ENCODE results near the gene CNGA2. TPM values are rescaled to one million over a fixed set of nuclear protein-coding genes. Genes with fewer than 3 reads are reported as not detected.

The CNGA2 gene
- total and polyA plus RNA-seq, 2 of the 4 experiments (the other 2 are of a cell fraction), result not detected

DNA sequence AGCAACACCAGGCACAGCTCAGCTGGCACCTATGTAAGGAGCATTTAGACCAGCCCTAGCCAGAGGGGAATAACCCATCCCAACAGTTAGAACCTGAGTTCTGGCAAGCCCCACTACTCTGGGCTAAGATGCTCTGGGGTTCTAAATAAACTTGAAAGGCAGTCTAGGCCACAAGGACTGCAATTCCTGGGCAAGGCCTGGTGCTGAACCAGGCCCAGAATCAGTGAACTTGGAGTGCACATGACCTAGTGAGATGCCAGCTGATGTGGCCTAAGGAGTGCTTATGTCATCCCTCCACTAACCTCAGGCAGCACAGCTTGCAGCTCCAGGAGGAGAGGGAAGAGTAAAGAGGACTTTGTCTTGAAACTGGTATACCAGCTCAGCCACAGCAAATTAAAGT, 46.9 kb upstream of the CNGA2 start:
- H3K79me1 ChIP-seq (ENCODE audit: low read depth in 1 of 2, low read length in 2 of 2), result no peaks in the 10 kb centered on the region
- H3K36me3 ChIP-seq (ENCODE audit: control insufficient read depth, insufficient read depth, low read length), result no peaks in the 10 kb centered on the region
- no peak overlapping the region for H4K8ac ChIP-seq (ENCODE audit: low read depth in 2 of 2, low read length in 2 of 2)
- dilution Hi-C loops (cut with HindIII; ENCODE audit: low sequenced_read_pairs, unreplicated experiment) (no loop called here), intact Hi-C loops (cut with micrococcal nuclease) (no loop called here), in situ Hi-C loops (cut with MboI; ENCODE audit: low sequenced_read_pairs) (loop anchor here (25.0 kb wide), 1 partner anchor 525 kb away; no protein-coding TSS in a partner anchor)
- no peak overlapping the region for H2BK20ac ChIP-seq (ENCODE audit: low read depth, low read length)
- no peak overlapping the region for H2BK5ac ChIP-seq (ENCODE audit: low read depth, low read length, poor library complexity, severe bottlenecking)
- CTCF ChIA-PET, result no interaction called here
- no peak overlapping the region for H2AFZ ChIP-seq (replicated peaks; ENCODE audit: low read length, poor library complexity)
- POLR2A ChIA-PET (ENCODE audit: unreplicated experiment), result no interaction called here
- H3K9me1 ChIP-seq (ENCODE audit: insufficient read depth, low read length), result no peaks in the 10 kb centered on the region
- H2BK120ac ChIP-seq (ENCODE audit: low read depth, low read length), result no peak overlapping the region
- H4K91ac ChIP-seq (ENCODE audit: insufficient read depth, low read depth, low read length), result no peak overlapping the region
- no peak overlapping the region for H3K27ac ChIP-seq (ENCODE audit: insufficient read depth, low read length)
- TF ChIP-seq POLR2A (IDR thresholded peaks at IDR 0.05; ENCODE audit: low read depth, low read length), result no peak
- TF ChIP-seq BHLHE40 (IDR thresholded peaks at IDR 0.05; ENCODE audit: low read depth, low read length), result no peak
- TF ChIP-seq CHD1 (IDR thresholded peaks at IDR 0.05; ENCODE audit: low read depth, low read length), result no peak
- no peak for TF ChIP-seq SMC3 (IDR thresholded peaks at IDR 0.05; ENCODE audit: low read depth, low read length)
- no peak for TF ChIP-seq MAZ (IDR thresholded peaks at IDR 0.05; ENCODE audit: borderline replicate concordance, low read depth, low read length)
- no peak for TF ChIP-seq RAD21 (IDR thresholded peaks at IDR 0.05; ENCODE audit: low read length)
- TF ChIP-seq MXI1 (IDR thresholded peaks at IDR 0.05; ENCODE audit: borderline replicate concordance, low read depth, low read length), result no peak
- no peak for TF ChIP-seq USF2 (IDR thresholded peaks at IDR 0.05; ENCODE audit: low read depth, low read length)
- TF ChIP-seq MAFK (IDR thresholded peaks at IDR 0.05; ENCODE audit: low read depth, low read length), result no peak
- TF ChIP-seq, protein P1, sequence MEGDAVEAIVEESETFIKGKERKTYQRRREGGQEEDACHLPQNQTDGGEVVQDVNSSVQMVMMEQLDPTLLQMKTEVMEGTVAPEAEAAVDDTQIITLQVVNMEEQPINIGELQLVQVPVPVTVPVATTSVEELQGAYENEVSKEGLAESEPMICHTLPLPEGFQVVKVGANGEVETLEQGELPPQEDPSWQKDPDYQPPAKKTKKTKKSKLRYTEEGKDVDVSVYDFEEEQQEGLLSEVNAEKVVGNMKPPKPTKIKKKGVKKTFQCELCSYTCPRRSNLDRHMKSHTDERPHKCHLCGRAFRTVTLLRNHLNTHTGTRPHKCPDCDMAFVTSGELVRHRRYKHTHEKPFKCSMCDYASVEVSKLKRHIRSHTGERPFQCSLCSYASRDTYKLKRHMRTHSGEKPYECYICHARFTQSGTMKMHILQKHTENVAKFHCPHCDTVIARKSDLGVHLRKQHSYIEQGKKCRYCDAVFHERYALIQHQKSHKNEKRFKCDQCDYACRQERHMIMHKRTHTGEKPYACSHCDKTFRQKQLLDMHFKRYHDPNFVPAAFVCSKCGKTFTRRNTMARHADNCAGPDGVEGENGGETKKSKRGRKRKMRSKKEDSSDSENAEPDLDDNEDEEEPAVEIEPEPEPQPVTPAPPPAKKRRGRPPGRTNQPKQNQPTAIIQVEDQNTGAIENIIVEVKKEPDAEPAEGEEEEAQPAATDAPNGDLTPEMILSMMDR (conservative IDR thresholded peaks at IDR 0.05; ENCODE audit: low read depth, low read length), result no peak
- TF ChIP-seq ELK1 (IDR thresholded peaks at IDR 0.05; ENCODE audit: borderline replicate concordance, low read depth, low read length), result no peak
- no peak for TF ChIP-seq RCOR1 (IDR thresholded peaks at IDR 0.05; ENCODE audit: insufficient replicate concordance, low read length)
- no peak overlapping the region for H3K4me3 ChIP-seq (ENCODE audit: insufficient read depth, low read depth, low read length)
- no peak for ATAC-seq (ENCODE audit: low read depth)
- H4K20me1 ChIP-seq (ENCODE audit: insufficient read depth, low read length), result no peaks in the 10 kb centered on the region
- no peak for DNase-seq
- no peak overlapping the region for H3K14ac ChIP-seq (replicated peaks; ENCODE audit: low read depth, low read length)
- H3K4me2 ChIP-seq (ENCODE audit: low read depth, low read length), result no peak overlapping the region
- H3K9ac ChIP-seq (ENCODE audit: low read depth, low read length), result no peak overlapping the region
- no peak overlapping the region for H2BK15ac ChIP-seq (ENCODE audit: low read depth, low read length)
- no peak overlapping the region for H4K5ac ChIP-seq (ENCODE audit: low read depth, low read length)
- H3K18ac ChIP-seq (ENCODE audit: low read depth, low read length), result no peak overlapping the region
- no peak overlapping the region for H3K23ac ChIP-seq (ENCODE audit: low read depth, low read length)
- H3K56ac ChIP-seq (ENCODE audit: extremely low read depth, insufficient read depth, low read length), result no peak overlapping the region
- no peak overlapping the region for H2AK9ac ChIP-seq (replicated peaks; ENCODE audit: low read depth, low read length, poor library complexity)
- H3K9me3 ChIP-seq (ENCODE audit: control insufficient read depth, insufficient read depth, low read length), result 0 out of 2 replicates have a peak, but pooled peaks cover 5% of the 10 kb centered on the region
- BruUV-seq (replicated peaks), result no TSS peak
- no peaks in the 10 kb centered on the region for H3K27me3 ChIP-seq (ENCODE audit: control insufficient read depth, insufficient read depth, low read length)
- H3K4ac ChIP-seq (ENCODE audit: low read depth, low read length), result no peak overlapping the region
- H2AK5ac ChIP-seq (ENCODE audit: low read depth, low read length), result no peak overlapping the region
- no peaks in the 10 kb centered on the region for H3K4me1 ChIP-seq (ENCODE audit: control insufficient read depth, insufficient read depth, low read length)

All from IMR-90 (cell line).